ENCODE results near the gene NOTCH3. TPM values are rescaled to one million over a fixed set of nuclear protein-coding genes. Genes with fewer than 3 reads are reported as not detected.

NOTCH3 gene
- total RNA-seq, 1 donor from 2014 or later = 162 TPM

- peaks cover 13% of the 10 kb centered on the region for H3K79me2 ChIP-seq (ENCODE audit: insufficient read depth, low read length)
- TF ChIP-seq EZH2 (IDR thresholded peaks at IDR 0.05; ENCODE audit: insufficient read depth, low read length) (no peak), CTCF (IDR thresholded peaks at IDR 0.05; ENCODE audit: insufficient read depth, low read depth, low read length) (no peak)
- H4K20me1 ChIP-seq (ENCODE audit: insufficient read depth, low read length) = peaks cover 30% of the 10 kb centered on the region
- H2AFZ ChIP-seq (ENCODE audit: low read depth, low read length) = peak overlapping the region; percentile 60
- peak overlapping the region; percentile 47 for H3K27ac ChIP-seq (ENCODE audit: low read depth, low read length)
- Mint-ChIP-seq H3K27ac (ENCODE audit: unreplicated experiment) (peak overlapping the region; percentile 21), H3K4me3 (ENCODE audit: unreplicated experiment) (peak overlapping the region; percentile 88), H3K36me3 (ENCODE audit: low read depth, unreplicated experiment) (peaks cover 12% of the 10 kb centered on the region), H3K27me3 (ENCODE audit: low read depth, unreplicated experiment) (no peaks in the 10 kb centered on the region), H3K4me1 (ENCODE audit: low read depth, unreplicated experiment) (peaks cover 11% of the 10 kb centered on the region), H3K9me3 (ENCODE audit: unreplicated experiment) (peaks cover 3% of the 10 kb centered on the region)
- H3K36me3 ChIP-seq (ENCODE audit: insufficient read depth, low read length) = no peaks in the 10 kb centered on the region
- peak overlapping the region; percentile 80 for H3K4me3 ChIP-seq (ENCODE audit: insufficient read depth, low read depth, low read length)
- FAIRE-seq (no peak), DNase-seq (ENCODE audit: low read depth) (no peak)
- H3K4me2 ChIP-seq (ENCODE audit: low read length) = peak overlapping the region; percentile 97
- H3K9ac ChIP-seq (ENCODE audit: low read length) = peak overlapping the region; percentile 87
- H3K9me3 ChIP-seq (ENCODE audit: insufficient read depth, low read depth, low read length) = no peaks in the 10 kb centered on the region
- H3K4me1 ChIP-seq (ENCODE audit: insufficient read depth, low read length) = peaks cover 8% of the 10 kb centered on the region
- no peaks in the 10 kb centered on the region for H3K27me3 ChIP-seq (ENCODE audit: insufficient read depth, low read length)
Observed at GRCh38 chr19:15199661-15200552, 888 bp downstream of the NOTCH3 start.

- Mint-ChIP-seq H3K4me3 (ENCODE audit: unreplicated experiment) (peak overlapping the region; percentile 87), H3K27ac (ENCODE audit: unreplicated experiment) (peak overlapping the region; percentile 21), H3K9me3 (ENCODE audit: unreplicated experiment) (peaks cover 3% of the 10 kb centered on the region), H3K4me1 (ENCODE audit: low read depth, unreplicated experiment) (peaks cover 16% of the 10 kb centered on the region), H3K27me3 (ENCODE audit: low read depth, unreplicated experiment) (no peaks in the 10 kb centered on the region), H3K36me3 (ENCODE audit: low read depth, unreplicated experiment) (peaks cover 7% of the 10 kb centered on the region)
- no peak overlapping the region for H2AFZ ChIP-seq (ENCODE audit: low read depth, low read length)
- H4K20me1 ChIP-seq (ENCODE audit: insufficient read depth, low read length) = peaks cover 34% of the 10 kb centered on the region
- H3K36me3 ChIP-seq (ENCODE audit: insufficient read depth, low read length) = no peaks in the 10 kb centered on the region
- peaks cover 13% of the 10 kb centered on the region for H3K4me1 ChIP-seq (ENCODE audit: insufficient read depth, low read length)
- H3K27ac ChIP-seq (ENCODE audit: low read depth, low read length) = no peak overlapping the region
- peak overlapping the region; percentile 87 for H3K9ac ChIP-seq (ENCODE audit: low read length)
- H3K4me2 ChIP-seq (ENCODE audit: low read length) = peak overlapping the region; percentile 97
- no peaks in the 10 kb centered on the region for H3K9me3 ChIP-seq (ENCODE audit: insufficient read depth, low read depth, low read length)
- TF ChIP-seq CTCF (IDR thresholded peaks at IDR 0.05; ENCODE audit: insufficient read depth, low read depth, low read length) (no peak), EZH2 (IDR thresholded peaks at IDR 0.05; ENCODE audit: insufficient read depth, low read length) (no peak)
- no peaks in the 10 kb centered on the region for H3K27me3 ChIP-seq (ENCODE audit: insufficient read depth, low read length)
- H3K79me2 ChIP-seq (ENCODE audit: insufficient read depth, low read length) = peaks cover 13% of the 10 kb centered on the region
- DNase-seq (ENCODE audit: low read depth) (no peak), FAIRE-seq (peak; percentile 29)
- peak overlapping the region; percentile 3 for H3K4me3 ChIP-seq (ENCODE audit: insufficient read depth, low read depth, low read length)
Observed at GRCh38 chr19:15198951-15199660, 1.7 kb downstream of the NOTCH3 start.

Data from astrocyte (in vitro differentiated cells and primary cell).